Coronary artery (tissue), 2 donors: ENCODE data around the gene SLC25A40.
A peak's percentile ranks its signal among the peaks of the same experiment; 100 is the strongest.
"Not testable (repeated sequence)": the region's sequence is repeated elsewhere in the genome, so short reads cannot be mapped to it uniquely, and the experiment has no call there.

Experiments used
- DNase-seq: peaks from one replicate; pipeline ENCODE4 v3.0.0-alpha.2; 2017; ENCODE audit warnings: low spot score
- H3K27ac ChIP-seq, 2 donors: fragments of 200-600 bp; sonication (generic); one replicate each; pipeline ENCODE4 v1.5.1; 2016 to 2019
- H3K4me3 ChIP-seq: fragments of 200-600 bp; sonication (generic); 2 replicates; pipeline ENCODE4 v1.5.1; 2016; ENCODE audit warnings: mild to moderate bottlenecking, moderate library complexity
- TF ChIP-seq, protein P1 (sequence below): fragments of 200-600 bp; sonication (generic); IDR thresholded peaks from one replicate; pipeline ENCODE4 v1.5.1; 2019; ENCODE audit warnings: antibody characterized with exemption

The SLC25A40 gene, protein sequence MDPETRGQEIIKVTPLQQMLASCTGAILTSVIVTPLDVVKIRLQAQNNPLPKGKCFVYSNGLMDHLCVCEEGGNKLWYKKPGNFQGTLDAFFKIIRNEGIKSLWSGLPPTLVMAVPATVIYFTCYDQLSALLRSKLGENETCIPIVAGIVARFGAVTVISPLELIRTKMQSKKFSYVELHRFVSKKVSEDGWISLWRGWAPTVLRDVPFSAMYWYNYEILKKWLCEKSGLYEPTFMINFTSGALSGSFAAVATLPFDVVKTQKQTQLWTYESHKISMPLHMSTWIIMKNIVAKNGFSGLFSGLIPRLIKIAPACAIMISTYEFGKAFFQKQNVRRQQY

DNA sequence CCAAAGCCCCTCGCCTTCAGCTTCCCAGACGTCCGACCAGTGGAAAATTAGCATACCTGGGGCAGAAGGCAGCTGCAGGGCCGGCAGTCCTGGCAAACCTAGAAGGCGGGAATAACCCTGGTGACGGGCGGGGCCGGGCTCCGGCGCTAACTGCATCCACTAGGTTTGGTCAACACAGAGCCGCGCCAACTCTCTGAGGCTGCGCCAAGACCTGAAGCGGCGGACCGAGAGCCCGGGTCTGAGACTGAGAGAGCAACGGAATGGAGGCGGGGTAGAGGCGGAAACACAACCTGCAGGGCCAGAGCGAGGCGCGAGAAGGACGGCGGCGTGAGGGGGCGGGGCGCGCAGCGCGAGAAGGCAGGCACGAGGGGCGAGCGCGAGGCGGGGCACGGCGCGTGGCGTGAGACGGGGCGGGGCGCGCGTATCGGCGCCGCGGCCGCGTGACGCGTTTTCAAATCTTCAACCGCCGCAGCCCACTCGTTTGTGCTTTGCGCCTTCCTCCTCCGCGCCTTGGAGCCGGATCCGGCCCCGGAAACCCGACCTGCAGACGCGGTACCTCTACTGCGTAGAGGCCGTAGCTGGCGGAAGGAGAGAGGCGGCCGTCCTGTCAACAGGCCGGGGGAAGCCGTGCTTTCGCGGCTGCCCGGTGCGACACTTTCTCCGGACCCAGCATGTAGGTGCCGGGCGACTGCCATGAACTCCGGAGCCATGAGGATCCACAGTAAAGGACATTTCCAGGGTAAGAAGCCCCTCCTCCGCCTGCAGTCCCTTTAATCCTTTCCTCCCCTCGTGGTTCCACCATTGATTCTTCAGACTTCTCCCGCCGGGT is at the start of gene SLC25A40, which contains the start of gene DBF4:
SLC25A40 (minus strand) TSS at position 321 of the 829 bp plus-strand sequence. CDS start 17,633 bp downstream, outside the sequence.
DBF4 (plus strand) TSS at position 454 of the 829 bp plus-strand sequence; CDS start at position 694, 240 bp downstream.
- DNase-seq, result peak; percentile 95
- peak within 1 kb of the TSS; percentile 86 to 92 for H3K27ac ChIP-seq
- TF ChIP-seq, protein P1, sequence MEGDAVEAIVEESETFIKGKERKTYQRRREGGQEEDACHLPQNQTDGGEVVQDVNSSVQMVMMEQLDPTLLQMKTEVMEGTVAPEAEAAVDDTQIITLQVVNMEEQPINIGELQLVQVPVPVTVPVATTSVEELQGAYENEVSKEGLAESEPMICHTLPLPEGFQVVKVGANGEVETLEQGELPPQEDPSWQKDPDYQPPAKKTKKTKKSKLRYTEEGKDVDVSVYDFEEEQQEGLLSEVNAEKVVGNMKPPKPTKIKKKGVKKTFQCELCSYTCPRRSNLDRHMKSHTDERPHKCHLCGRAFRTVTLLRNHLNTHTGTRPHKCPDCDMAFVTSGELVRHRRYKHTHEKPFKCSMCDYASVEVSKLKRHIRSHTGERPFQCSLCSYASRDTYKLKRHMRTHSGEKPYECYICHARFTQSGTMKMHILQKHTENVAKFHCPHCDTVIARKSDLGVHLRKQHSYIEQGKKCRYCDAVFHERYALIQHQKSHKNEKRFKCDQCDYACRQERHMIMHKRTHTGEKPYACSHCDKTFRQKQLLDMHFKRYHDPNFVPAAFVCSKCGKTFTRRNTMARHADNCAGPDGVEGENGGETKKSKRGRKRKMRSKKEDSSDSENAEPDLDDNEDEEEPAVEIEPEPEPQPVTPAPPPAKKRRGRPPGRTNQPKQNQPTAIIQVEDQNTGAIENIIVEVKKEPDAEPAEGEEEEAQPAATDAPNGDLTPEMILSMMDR, result no peak
- peak within 1 kb of the TSS; percentile 97 for H3K4me3 ChIP-seq

DNA sequence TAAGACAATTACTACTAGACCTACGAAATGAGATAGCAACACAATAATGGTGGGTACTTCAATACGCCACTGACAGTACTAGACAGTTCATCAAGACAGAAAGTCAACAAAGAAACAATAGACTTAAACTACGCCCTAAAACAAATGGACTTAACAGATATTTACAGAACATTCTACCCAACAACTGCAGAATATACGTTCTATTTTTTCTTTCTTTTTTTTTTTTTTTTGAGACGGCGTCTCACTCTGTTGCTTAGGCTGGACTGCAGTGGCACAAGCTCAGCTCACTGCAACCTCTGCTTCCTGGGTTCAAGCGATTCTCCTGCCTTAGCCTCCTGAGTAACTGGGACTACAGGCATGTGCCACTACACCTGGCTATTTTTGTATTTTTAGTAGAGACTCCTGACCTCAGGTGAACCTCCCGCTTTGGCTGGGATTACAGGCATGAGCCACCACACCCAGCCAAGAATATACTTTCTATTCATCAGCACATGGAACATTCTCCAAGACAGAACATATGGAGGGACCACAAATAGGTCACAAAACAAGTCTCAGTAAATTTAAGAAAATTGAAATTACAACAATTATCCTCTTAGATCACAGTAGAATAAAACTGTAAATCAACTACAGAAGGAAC is 46.7 kb upstream of the SLC25A40 start:
- not testable (repeated sequence) for DNase-seq, H3K4me3 ChIP-seq, H3K27ac ChIP-seq

DNA sequence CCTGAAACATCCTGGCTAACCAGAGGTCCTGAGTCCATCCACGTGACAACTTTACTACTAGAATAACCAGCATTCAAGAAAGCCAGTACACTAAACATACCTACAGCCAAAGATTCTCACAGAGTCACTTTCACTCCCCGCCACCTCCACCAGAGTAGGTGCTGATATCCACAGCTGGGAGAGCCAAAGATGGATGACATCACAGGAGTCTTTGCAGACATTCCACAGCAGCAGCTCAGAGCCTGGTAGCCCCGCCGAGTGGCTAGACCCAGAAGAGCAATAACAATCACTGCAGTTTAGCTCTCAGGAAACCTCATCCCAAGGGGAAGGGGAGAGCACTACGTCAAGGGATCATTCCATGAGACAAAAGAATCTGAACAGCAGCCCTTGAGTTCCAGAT is 44.4 kb upstream of the SLC25A40 start:
- TF ChIP-seq, protein P1, result no peak
- Histone ChIP-seq H3K27ac (no peak overlapping the region), H3K4me3 (no peak overlapping the region)
- no peak for DNase-seq

DNA sequence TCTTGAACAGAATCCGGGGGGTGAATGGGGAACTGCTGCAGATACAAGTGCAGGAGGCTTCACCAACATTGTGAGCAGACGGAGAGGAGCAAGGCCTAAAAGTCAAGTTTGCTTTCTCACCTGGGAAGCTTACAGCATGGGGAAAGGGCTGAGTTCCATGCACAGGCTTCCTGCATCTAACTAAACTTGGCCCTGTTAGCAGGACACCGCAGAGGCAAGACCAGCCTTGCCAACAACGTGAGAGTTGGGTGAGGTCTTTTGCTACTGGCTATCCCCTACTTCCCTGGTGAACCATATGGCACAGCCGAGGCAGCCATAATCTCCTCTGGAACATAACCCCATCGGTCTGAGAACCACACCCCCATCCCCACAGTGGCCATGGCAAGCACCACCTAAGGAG is 43.7 kb upstream of the SLC25A40 start:
- TF ChIP-seq, protein P1, result no peak
- Histone ChIP-seq H3K4me3 (no peak overlapping the region), H3K27ac (no peak overlapping the region)
- DNase-seq, result no peak

DNA sequence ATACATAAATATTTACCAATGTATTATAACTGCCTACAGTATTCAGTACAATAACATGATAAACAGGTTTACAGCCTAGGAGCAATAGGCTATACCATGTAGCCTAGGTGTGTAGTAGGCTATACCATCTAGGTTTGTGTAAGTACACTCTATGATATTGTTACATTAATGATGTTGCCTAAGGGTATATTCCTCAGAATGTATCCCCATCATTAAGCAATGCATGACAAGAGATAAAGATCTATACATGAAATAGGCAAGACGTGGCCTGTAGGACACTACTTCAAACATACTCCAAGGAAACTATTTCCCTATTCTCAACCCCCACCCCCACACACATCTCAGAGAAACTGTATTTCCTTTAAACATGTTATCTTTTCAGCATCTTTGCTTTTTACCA is 42.6 kb upstream of the SLC25A40 start:
- DNase-seq, result no peak
- TF ChIP-seq, protein P1, result no peak
- H3K27ac ChIP-seq, result no peak overlapping the region

DNA sequence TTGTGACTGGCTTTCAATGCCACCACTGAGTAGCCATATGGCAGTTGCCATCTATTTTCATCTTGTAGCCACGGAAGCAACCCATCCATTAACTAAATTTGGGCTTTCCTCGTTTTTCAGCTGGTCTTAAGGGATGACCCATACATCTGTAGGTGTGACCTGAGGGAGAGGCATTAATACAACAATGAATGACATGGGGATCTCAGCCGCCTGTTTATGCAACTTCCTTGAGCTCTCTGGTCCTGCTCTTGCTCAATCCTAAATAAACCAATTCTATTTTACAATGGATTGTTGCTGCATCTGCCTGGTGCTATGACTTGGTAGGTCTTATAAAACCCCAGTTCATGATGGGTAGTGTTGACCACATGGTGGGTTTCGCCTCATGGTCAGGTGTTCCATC is 36.0 kb upstream of the SLC25A40 start:
- DNase-seq, result no peak
- Histone ChIP-seq H3K4me3 (no peak overlapping the region), H3K27ac (no peak overlapping the region)
- TF ChIP-seq, protein P1, result no peak

More for the DNA sequence above, 42.6 kb upstream of the SLC25A40 start:
- no peak overlapping the region for H3K4me3 ChIP-seq

DNA sequence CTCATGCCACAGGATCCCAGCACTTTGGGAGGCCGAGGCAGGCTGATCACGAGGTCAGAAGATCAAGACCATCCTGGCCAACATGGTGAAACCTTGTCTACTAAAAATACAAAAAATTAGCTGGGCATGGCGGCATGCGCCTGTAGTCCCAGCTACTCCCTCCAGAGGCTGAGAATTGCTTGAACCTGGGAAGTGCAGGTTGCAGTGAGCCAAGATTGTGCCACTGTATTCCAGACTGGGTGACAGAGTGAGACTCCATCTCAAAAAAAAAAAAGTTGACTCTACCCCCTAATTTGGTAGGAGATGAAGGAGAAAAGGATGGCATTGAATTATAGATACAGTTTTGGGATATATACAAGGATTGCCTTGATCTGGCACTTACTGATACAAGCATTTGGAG is 32.7 kb upstream of the SLC25A40 start:
- H3K27ac ChIP-seq, DNase-seq, H3K4me3 ChIP-seq: not testable (repeated sequence)

DNA sequence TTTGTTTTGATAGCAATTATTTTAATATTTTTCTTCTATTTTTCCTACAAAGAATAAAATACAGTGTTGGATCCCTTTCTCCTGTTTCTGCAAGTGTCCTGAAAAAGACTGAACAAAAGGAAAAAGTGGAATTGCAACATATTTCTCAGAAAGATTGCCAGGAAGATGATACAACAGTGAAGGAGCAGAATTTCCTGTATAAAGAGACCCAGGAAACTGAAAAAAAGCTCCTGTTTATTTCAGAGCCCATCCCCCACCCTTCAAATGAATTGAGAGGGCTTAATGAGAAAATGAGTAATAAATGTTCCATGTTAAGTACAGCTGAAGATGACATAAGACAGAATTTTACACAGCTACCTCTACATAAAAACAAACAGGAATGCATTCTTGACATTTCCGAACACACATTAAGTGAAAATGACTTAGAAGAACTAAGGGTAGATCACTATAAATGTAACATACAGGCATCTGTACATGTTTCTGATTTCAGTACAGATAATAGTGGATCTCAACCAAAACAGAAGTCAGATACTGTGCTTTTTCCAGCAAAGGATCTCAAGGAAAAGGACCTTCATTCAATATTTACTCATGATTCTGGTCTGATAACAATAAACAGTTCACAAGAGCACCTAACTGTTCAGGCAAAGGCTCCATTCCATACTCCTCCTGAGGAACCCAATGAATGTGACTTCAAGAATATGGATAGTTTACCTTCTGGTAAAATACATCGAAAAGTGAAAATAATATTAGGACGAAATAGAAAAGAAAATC is 31.2 kb upstream of the SLC25A40 start:
- not testable (repeated sequence) for H3K27ac ChIP-seq, DNase-seq, H3K4me3 ChIP-seq
